Thyroid gland (tissue), 4 donors: ENCODE results near the gene MAPKAPK5. TPM values are rescaled to one million over a fixed set of nuclear protein-coding genes. Genes with fewer than 3 reads are reported as not detected.

ENCODE experiments used
- DNase-seq, 2 donors: peaks; one replicate each; pipeline ENCODE4 v3.0.0-alpha.2; 2019
- H3K27ac ChIP-seq, 3 donors: fragments of 200-600 bp; sonication (generic); 1 replicate in 2 of 3; 2 replicates in 1 of 3; pipeline ENCODE4 v1.5.1; 2016 to 2019; ENCODE audit warnings: mild to moderate bottlenecking in 1 of 3, moderate library complexity in 1 of 3
- H3K27me3 ChIP-seq: fragments of 200-600 bp; sonication (generic); one replicate; pipeline ENCODE4 v1.5.1; 2019
- H3K36me3 ChIP-seq, 2 donors: fragments of 200-600 bp; sonication (generic); one replicate each; pipeline ENCODE4 v1.5.1; 2016 to 2019
- H3K4me1 ChIP-seq, 2 donors: fragments of 200-600 bp; sonication (generic); one replicate each; pipeline ENCODE4 v1.5.1; 2017 to 2019
- H3K4me3 ChIP-seq, 3 donors: fragments of 200-600 bp; sonication (generic); replicated peaks in 1 of 3; 1 replicate in 2 of 3; 2 replicates in 1 of 3; pipeline ENCODE4 v1.5.1; 2016; ENCODE audit warnings: mild to moderate bottlenecking in 1 of 3
- H3K9me3 ChIP-seq: fragments of 200-600 bp; sonication (generic); one replicate; pipeline ENCODE4 v1.5.1; 2017
- POLR2A ChIP-seq, 2 donors: fragments of 450-650 bp; IDR thresholded peaks; one replicate each; pipeline ENCODE4 v1.6.1; 2017; ENCODE audit warnings: antibody characterized with exemption in 2 of 2, mild to moderate bottlenecking in 2 of 2, moderate library complexity in 1 of 2
- WGBS, 2 donors: methylation state at CpG; one replicate each; pipeline ENCODE4 v1.1.5; 2017; 5-methylcytosine and 5-hydroxymethylcytosine counted together
- intact Hi-C: fragments of 100-400 bp; cut with DNase I; formaldehyde crosslinking; loops from one replicate; pipeline ENCODE4 v1.15.1; 2023
- total RNA-seq, 4 donors: library from RNA; depleted of rRNA; stranded (reverse); fragments of >200 nt; gene quantifications; one replicate each; pipeline ENCODE4 v1.2.3, GENCODE V29; 2016
- TF ChIP-seq, protein P1 (sequence below), 6 experiments: fragments of 200-600 bp in 3 of 6; fragments of 450-650 bp in 3 of 6; sonication (generic) in 3 of 6; IDR thresholded peaks; one replicate each; pipeline ENCODE4 v1.5.1; 2016 to 2019; ENCODE audit warnings: antibody characterized with exemption in 6 of 6, mild to moderate bottlenecking in 2 of 6, inconsistent platforms in 1 of 6, moderate library complexity in 1 of 6

The MAPKAPK5 gene
- total RNA-seq, 4 donors from 2014 or later, result 54.3 to 81.6 (median 60.0) TPM

DNA sequence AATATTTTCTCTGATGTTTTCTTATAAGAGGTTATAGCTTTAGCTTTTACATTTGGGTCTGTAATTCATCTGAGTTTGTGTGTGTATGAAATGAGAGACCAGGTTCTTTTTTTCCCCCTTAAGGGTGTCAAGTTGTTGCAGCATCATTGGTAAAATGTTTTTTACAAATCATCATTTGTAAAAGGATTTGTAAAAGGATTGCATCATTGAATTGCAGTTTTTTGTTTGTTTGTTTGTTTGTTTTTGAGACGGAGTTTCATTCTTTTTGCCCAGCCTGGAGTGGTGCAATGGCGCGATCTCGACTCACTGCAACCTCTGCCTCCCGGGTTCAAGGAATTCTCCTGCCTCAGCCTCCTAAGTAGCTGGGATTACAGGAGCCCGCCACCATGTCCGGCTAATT, 31.1 kb downstream of the MAPKAPK5 start:
- no peaks in the 10 kb centered on the region for H3K27me3 ChIP-seq
- no peak overlapping the region for H3K27ac ChIP-seq
- no peak for DNase-seq
- H3K9me3 ChIP-seq, result no peaks in the 10 kb centered on the region
- H3K4me3 ChIP-seq, result no peak overlapping the region
- WGBS, 2 donors, result 91 to 96% methylated on average over 7 of the region's 7 CpGs
- peaks cover 11 to 31% of the 10 kb centered on the region in 2 donors for H3K36me3 ChIP-seq
- TF ChIP-seq, protein P1, sequence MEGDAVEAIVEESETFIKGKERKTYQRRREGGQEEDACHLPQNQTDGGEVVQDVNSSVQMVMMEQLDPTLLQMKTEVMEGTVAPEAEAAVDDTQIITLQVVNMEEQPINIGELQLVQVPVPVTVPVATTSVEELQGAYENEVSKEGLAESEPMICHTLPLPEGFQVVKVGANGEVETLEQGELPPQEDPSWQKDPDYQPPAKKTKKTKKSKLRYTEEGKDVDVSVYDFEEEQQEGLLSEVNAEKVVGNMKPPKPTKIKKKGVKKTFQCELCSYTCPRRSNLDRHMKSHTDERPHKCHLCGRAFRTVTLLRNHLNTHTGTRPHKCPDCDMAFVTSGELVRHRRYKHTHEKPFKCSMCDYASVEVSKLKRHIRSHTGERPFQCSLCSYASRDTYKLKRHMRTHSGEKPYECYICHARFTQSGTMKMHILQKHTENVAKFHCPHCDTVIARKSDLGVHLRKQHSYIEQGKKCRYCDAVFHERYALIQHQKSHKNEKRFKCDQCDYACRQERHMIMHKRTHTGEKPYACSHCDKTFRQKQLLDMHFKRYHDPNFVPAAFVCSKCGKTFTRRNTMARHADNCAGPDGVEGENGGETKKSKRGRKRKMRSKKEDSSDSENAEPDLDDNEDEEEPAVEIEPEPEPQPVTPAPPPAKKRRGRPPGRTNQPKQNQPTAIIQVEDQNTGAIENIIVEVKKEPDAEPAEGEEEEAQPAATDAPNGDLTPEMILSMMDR (IDR thresholded peaks at IDR 0.05), result no peak
- no peak for TF ChIP-seq POLR2A (IDR thresholded peaks at IDR 0.05)
- intact Hi-C loops, result no loop called here
- no peaks in the 10 kb centered on the region for H3K4me1 ChIP-seq

DNA sequence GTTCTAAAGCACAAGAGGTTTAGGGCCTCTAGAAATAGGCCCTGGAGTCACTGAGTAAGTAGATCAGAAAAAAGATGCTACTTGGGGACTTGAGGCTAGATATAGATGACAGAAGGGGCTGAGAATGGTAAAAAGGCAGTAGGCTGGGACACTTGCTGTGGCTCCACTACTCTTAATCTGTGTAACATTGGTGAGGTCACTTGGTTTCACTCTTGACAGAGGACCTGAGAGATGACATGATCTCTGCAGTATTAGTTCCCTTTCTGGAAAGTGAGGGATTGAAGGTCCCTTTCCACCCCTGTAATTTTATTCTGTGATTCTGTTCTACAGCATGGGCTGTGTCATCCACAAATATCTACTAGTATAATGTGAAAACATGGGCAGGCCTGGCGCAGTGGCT, 39.7 kb downstream of the MAPKAPK5 start:
- no peak for DNase-seq
- peaks cover 35 to 36% of the 10 kb centered on the region in 2 donors for H3K36me3 ChIP-seq
- intact Hi-C loops, result no loop called here
- no peaks in the 10 kb centered on the region for H3K9me3 ChIP-seq
- 100% methylated on average over 1 of the region's 1 CpG for WGBS, 2 donors
- no peak overlapping the region for H3K27ac ChIP-seq
- no peaks in the 10 kb centered on the region for H3K4me1 ChIP-seq
- no peak for TF ChIP-seq POLR2A (IDR thresholded peaks at IDR 0.05)
- TF ChIP-seq, protein P1 (IDR thresholded peaks at IDR 0.05), result no peak
- H3K4me3 ChIP-seq, result no peak overlapping the region
- no peaks in the 10 kb centered on the region for H3K27me3 ChIP-seq

DNA sequence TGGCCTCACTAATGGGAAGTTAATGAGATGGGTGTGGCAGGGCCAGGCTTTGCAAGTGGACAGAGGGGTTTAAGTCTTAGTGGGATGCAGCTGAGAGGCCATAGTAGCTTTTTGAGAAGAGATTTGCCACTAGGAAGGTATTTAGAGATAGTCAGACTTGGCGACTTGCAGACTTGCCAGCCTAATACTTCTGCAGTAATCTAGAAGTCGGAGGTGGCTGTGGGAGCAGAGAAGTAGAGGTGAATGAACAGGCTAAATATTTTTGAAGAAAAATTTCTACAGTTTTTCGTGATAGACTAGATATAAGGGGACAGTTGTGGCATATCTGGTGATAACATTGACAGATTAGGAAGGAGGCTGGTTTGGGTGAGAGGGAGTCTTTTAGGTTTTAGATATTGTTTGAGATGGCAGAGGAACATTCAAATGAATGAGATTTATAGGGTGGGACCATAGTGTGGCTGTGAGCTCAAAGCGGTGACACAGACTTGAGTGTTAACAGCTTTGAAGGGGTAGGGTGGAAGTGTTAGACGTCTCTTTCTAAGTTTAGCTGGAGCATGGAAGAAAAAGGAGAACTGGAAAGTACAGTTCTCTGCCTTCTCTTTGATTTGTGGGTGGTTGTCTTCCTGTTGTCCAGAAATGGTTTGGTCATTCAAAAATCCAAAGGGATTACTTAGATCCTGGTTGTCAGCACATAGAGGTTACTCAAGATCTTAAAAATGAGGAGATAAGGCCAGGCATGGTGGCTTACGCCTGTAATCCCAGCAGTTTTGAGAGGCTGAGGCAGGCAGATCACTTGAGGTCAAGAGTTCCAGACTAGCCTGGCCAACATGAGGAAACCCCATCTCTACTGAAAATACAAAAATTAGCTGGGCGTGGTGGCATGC, 44.9 kb downstream of the MAPKAPK5 start:
- no peak for DNase-seq
- no peaks in the 10 kb centered on the region for H3K9me3 ChIP-seq
- 94 to 95% methylated on average over 7 of the region's 7 CpGs for WGBS, 2 donors
- no peaks in the 10 kb centered on the region for H3K27me3 ChIP-seq
- H3K36me3 ChIP-seq, result peaks cover 45 to 58% of the 10 kb centered on the region in 2 donors
- intact Hi-C loops, result no loop called here
- H3K4me3 ChIP-seq, result no peak overlapping the region
- no peaks in the 10 kb centered on the region for H3K4me1 ChIP-seq
- no peak overlapping the region for H3K27ac ChIP-seq
- TF ChIP-seq POLR2A (IDR thresholded peaks at IDR 0.05), result no peak

DNA sequence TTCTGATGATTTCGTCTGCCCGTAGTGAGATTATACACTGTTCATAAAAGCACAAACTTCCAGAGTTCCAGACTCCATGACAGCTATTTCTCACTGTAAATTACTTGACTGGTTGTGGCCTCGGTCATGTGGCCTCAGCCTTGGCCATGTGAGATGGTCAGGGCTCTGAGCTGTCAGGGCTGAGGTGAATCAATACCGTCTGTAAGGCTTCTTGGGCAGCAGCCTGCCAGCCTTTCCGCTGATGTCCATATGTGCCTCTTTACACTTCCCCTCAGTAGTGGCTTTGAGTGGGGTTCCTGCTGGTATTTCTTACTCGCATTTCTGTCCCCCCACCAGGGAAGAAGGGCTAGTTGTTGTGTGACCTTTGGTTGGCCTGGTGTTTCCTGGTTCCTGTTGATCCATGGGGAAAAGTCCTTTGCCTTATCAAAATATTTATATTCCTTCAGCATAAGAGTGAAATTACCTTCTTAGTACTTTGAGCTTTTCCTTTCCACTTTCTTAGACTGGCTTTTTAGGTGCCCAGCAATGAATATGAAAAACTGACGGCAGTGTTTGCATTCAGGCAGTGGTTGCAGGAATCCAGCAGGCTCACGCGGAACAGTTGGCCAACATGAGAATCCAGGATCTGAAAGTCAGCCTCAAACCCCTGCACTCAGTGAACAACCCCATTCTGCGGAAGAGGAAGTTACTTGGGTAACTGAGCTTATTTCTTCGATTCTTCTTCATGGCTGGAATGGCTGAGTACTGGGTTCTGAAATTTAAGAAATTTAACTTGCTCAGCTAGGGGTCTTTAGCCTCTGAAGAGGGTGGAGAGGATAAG, 46.1 kb downstream of the MAPKAPK5 start:
- Histone ChIP-seq H3K4me3 (no peak overlapping the region), H3K27me3 (no peaks in the 10 kb centered on the region), H3K9me3 (no peaks in the 10 kb centered on the region), H3K27ac (no peak overlapping the region), H3K36me3 (peaks cover 45 to 53% of the 10 kb centered on the region in 2 donors), H3K4me1 (no peaks in the 10 kb centered on the region)
- 92 to 94% methylated on average over 11 of the region's 11 CpGs for WGBS, 2 donors
- no peak for DNase-seq
- intact Hi-C loops, result no loop called here
- TF ChIP-seq, protein P1 (IDR thresholded peaks at IDR 0.05), result no peak
- no peak for TF ChIP-seq POLR2A (IDR thresholded peaks at IDR 0.05)

DNA sequence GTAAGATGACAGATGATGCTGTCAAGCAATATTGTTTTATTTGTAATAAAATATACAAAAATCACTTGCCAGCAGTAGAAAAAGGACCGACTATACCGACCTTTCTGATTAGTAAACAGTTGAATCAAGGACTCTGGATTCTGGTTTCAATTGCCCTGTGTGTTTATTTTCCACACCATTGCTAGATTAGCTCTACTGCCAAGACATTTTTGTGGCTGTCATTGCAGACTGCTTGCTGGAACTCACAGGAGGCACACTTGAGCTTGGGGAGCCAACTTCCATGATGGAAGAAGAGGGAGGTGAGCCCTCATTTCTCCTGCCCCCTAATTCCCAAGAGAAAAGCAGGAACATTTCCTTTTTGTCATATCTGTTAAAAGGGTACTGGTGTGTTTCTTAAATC, 51.3 kb downstream of the MAPKAPK5 start:
- peak; percentile 12 to 40 for DNase-seq
- no peaks in the 10 kb centered on the region for H3K4me1 ChIP-seq
- H3K36me3 ChIP-seq, result peaks cover 20 to 33% of the 10 kb centered on the region in 2 donors
- 41 to 44% methylated on average over 2 of the region's 2 CpGs for WGBS, 2 donors
- TF ChIP-seq, protein P1 (IDR thresholded peaks at IDR 0.05), result no peak
- TF ChIP-seq POLR2A (IDR thresholded peaks at IDR 0.05), result no peak
- H3K27me3 ChIP-seq, result no peaks in the 10 kb centered on the region
- peak overlapping the region in 2 of 3 donors; percentile 7 for H3K27ac ChIP-seq
- no peaks in the 10 kb centered on the region for H3K9me3 ChIP-seq
- intact Hi-C loops, result no loop called here
- no peak overlapping the region for H3K4me3 ChIP-seq
